MM.1S (cell line): ENCODE data around the gene MEIOSIN.

ENCODE experiments used
- EZH2 ChIP-seq: fragments of 300-600 bp; sonication (generic); optimal IDR thresholded peaks from 2 replicates; pipeline ENCODE3; 2017; ENCODE audit warnings: low read depth, mild to moderate bottlenecking, antibody characterized with exemption, low read length, mixed read lengths
- TF ChIP-seq, protein P1 (sequence below): fragments of 300-600 bp; sonication (generic); IDR thresholded peaks from 2 replicates; pipeline ENCODE4 v1.5.1; 2016; ENCODE audit warnings: antibody characterized with exemption, low read length, mixed read lengths

DNA sequence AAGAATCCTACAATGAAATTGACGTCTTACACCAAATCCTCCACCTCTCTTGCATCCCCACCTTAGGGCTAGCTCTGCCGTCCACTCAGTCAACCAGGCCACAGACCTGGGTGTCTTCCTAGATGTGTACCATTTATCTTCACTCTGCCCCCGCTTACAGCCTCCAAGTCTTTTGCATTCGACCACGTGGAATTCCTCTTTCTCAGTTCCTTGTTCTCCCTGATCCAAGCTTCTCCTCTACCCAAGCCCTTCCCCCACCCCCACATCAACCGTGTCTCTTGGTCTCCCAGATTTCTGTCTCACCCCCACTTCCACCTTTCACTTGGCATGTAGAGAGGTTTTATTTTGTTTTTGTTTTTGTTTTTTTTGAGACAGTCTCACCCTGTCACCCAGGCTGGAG is 60.6 kb downstream of the MEIOSIN start:
- TF ChIP-seq, protein P1, sequence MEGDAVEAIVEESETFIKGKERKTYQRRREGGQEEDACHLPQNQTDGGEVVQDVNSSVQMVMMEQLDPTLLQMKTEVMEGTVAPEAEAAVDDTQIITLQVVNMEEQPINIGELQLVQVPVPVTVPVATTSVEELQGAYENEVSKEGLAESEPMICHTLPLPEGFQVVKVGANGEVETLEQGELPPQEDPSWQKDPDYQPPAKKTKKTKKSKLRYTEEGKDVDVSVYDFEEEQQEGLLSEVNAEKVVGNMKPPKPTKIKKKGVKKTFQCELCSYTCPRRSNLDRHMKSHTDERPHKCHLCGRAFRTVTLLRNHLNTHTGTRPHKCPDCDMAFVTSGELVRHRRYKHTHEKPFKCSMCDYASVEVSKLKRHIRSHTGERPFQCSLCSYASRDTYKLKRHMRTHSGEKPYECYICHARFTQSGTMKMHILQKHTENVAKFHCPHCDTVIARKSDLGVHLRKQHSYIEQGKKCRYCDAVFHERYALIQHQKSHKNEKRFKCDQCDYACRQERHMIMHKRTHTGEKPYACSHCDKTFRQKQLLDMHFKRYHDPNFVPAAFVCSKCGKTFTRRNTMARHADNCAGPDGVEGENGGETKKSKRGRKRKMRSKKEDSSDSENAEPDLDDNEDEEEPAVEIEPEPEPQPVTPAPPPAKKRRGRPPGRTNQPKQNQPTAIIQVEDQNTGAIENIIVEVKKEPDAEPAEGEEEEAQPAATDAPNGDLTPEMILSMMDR: no peak
- TF ChIP-seq EZH2: no peak
